SJSA1 (cell line): ENCODE data around the gene TGFBI. TPM values are rescaled to one million over a fixed set of nuclear protein-coding genes. Genes with fewer than 3 reads are reported as not detected.

Source experiments
- DNase-seq, 2 experiments: peaks; one replicate each; pipeline ENCODE4 v3.0.0-alpha.2; 2015 to 2020; ENCODE audit warnings: low spot score in 2 of 2, low read depth in 1 of 2
- H3K27ac ChIP-seq: fragments of 250-450 bp; sonication (Bioruptor Pico); 2 replicates; pipeline ENCODE4 v1.5.1; 2020; ENCODE audit warnings: mild to moderate bottlenecking, moderate library complexity
- H3K27me3 ChIP-seq: fragments of 250-450 bp; sonication (Bioruptor Pico); replicated peaks from 2 replicates; pipeline ENCODE4 v1.5.1; 2020; ENCODE audit warnings: mild to moderate bottlenecking, moderate library complexity
- H3K36me3 ChIP-seq: fragments of 250-450 bp; sonication (Bioruptor Pico); 2 replicates; pipeline ENCODE4 v1.5.1; 2020; ENCODE audit warnings: mild to moderate bottlenecking
- H3K4me1 ChIP-seq: fragments of 250-450 bp; sonication (Bioruptor Pico); replicated peaks from 2 replicates; pipeline ENCODE4 v1.6.1; 2021; ENCODE audit warnings: mild to moderate bottlenecking
- H3K4me3 ChIP-seq: fragments of 250-450 bp; sonication (Bioruptor Pico); 2 replicates; pipeline ENCODE4 v1.5.1; 2020; ENCODE audit warnings: mild to moderate bottlenecking
- H3K9me3 ChIP-seq: fragments of 250-450 bp; sonication (Bioruptor Pico); replicated peaks from 2 replicates; pipeline ENCODE4 v1.5.1; 2020; ENCODE audit warnings: mild to moderate bottlenecking
- total RNA-seq: library from RNA; depleted of rRNA; stranded (reverse); fragments of >200 nt; shearing (Covaris generic); gene quantifications from 2 replicates; pipeline ENCODE4 v1.2.3, GENCODE V29; 2014

The TGFBI gene
- total RNA-seq, 1 experiment from 2014 or later, result 172 TPM

GRCh38 chr5:135995976-135996375, 32.8 kb upstream of the TGFBI start:
- no peaks in the 10 kb centered on the region for H3K36me3 ChIP-seq
- peak overlapping the region; percentile 10; the same call in 1 of the 2 replicates for H3K27ac ChIP-seq
- no peaks in the 10 kb centered on the region for H3K27me3 ChIP-seq
- peak in 1 of 2 experiments; percentile 37 for DNase-seq
- H3K4me3 ChIP-seq, result no peak overlapping the region
- H3K4me1 ChIP-seq, result peaks cover 79% of the 10 kb centered on the region
- H3K9me3 ChIP-seq, result no peaks in the 10 kb centered on the region

- no peak overlapping the region for H3K4me3 ChIP-seq
- peak overlapping the region; percentile 10 for H3K27ac ChIP-seq
- peaks cover 85% of the 10 kb centered on the region for H3K4me1 ChIP-seq
- H3K9me3 ChIP-seq, result no peaks in the 10 kb centered on the region
- no peaks in the 10 kb centered on the region for H3K36me3 ChIP-seq
- no peaks in the 10 kb centered on the region for H3K27me3 ChIP-seq
- DNase-seq, result peak; percentile 42 to 58
Measured at GRCh38 chr5:135996611-135997010, 32.2 kb upstream of the TGFBI start.

GRCh38 chr5:135997673-135998335, 31.0 kb upstream of the TGFBI start:
- Histone ChIP-seq H3K27ac (no peak overlapping the region), H3K4me3 (no peak overlapping the region), H3K9me3 (no peaks in the 10 kb centered on the region), H3K36me3 (no peaks in the 10 kb centered on the region), H3K27me3 (no peaks in the 10 kb centered on the region), H3K4me1 (peaks cover 85% of the 10 kb centered on the region)
- peak in 1 of 2 experiments; percentile 41 for DNase-seq

- Histone ChIP-seq H3K27ac (peak overlapping the region; percentile 45), H3K36me3 (no peaks in the 10 kb centered on the region), H3K4me3 (no peak overlapping the region), H3K4me1 (peaks cover 74% of the 10 kb centered on the region), H3K9me3 (no peaks in the 10 kb centered on the region), H3K27me3 (no peaks in the 10 kb centered on the region)
- DNase-seq, result peak in 1 of 2 experiments; percentile 26
Measured at GRCh38 chr5:135998889-135999288, 29.9 kb upstream of the TGFBI start.

- DNase-seq, result peak; percentile 86 to 89
- no peaks in the 10 kb centered on the region for H3K27me3 ChIP-seq
- peaks cover 72% of the 10 kb centered on the region for H3K4me1 ChIP-seq
- H3K9me3 ChIP-seq, result no peaks in the 10 kb centered on the region
- H3K27ac ChIP-seq, result peak overlapping the region; percentile 45
- H3K36me3 ChIP-seq, result no peaks in the 10 kb centered on the region
- no peak overlapping the region for H3K4me3 ChIP-seq
Measured at GRCh38 chr5:135999406-136000139, 29.2 kb upstream of the TGFBI start.

- Histone ChIP-seq H3K27ac (peak overlapping the region; percentile 45), H3K36me3 (no peaks in the 10 kb centered on the region), H3K4me1 (peaks cover 72% of the 10 kb centered on the region)
Measured at GRCh38 chr5:136000147-136000546, 28.6 kb upstream of the TGFBI start.

GRCh38 chr5:136000932-136001331, 27.9 kb upstream of the TGFBI start:
- H3K36me3 ChIP-seq, result no peaks in the 10 kb centered on the region
- H3K4me3 ChIP-seq, result no peak overlapping the region
- peaks cover 72% of the 10 kb centered on the region for H3K4me1 ChIP-seq
- H3K27ac ChIP-seq, result peak overlapping the region; percentile 51
- no peaks in the 10 kb centered on the region for H3K27me3 ChIP-seq
- no peaks in the 10 kb centered on the region for H3K9me3 ChIP-seq
- DNase-seq, result no peak

More at GRCh38 chr5:136000147-136000546, 28.6 kb upstream of the TGFBI start:
- Histone ChIP-seq H3K9me3 (no peaks in the 10 kb centered on the region), H3K27me3 (no peaks in the 10 kb centered on the region), H3K4me3 (no peak overlapping the region)
- no peak for DNase-seq

- H3K27ac ChIP-seq, result peak overlapping the region; percentile 51
- peaks cover 72% of the 10 kb centered on the region for H3K4me1 ChIP-seq
- no peaks in the 10 kb centered on the region for H3K9me3 ChIP-seq
- H3K4me3 ChIP-seq, result no peak overlapping the region
- peak; percentile 73 to 75 for DNase-seq
- H3K27me3 ChIP-seq, result no peaks in the 10 kb centered on the region
- no peaks in the 10 kb centered on the region for H3K36me3 ChIP-seq
Measured at GRCh38 chr5:136001466-136001981, 27.3 kb upstream of the TGFBI start.

GRCh38 chr5:136004436-136004835, 24.4 kb upstream of the TGFBI start:
- DNase-seq, result peak in 1 of 2 experiments; percentile 34
- peaks cover 71% of the 10 kb centered on the region for H3K4me1 ChIP-seq
- no peaks in the 10 kb centered on the region for H3K9me3 ChIP-seq
- no peak overlapping the region for H3K27ac ChIP-seq
- H3K4me3 ChIP-seq, result no peak overlapping the region
- H3K27me3 ChIP-seq, result no peaks in the 10 kb centered on the region
- no peaks in the 10 kb centered on the region for H3K36me3 ChIP-seq

GRCh38 chr5:136005476-136005875, 23.3 kb upstream of the TGFBI start:
- no peak overlapping the region for H3K4me3 ChIP-seq
- H3K36me3 ChIP-seq, result no peaks in the 10 kb centered on the region
- H3K27me3 ChIP-seq, result no peaks in the 10 kb centered on the region
- peak in 1 of 2 experiments; percentile 43 for DNase-seq
- peaks cover 61% of the 10 kb centered on the region for H3K4me1 ChIP-seq
- H3K9me3 ChIP-seq, result no peaks in the 10 kb centered on the region
- H3K27ac ChIP-seq, result peak overlapping the region; percentile 66

- Histone ChIP-seq H3K4me3 (no peak overlapping the region), H3K27me3 (no peaks in the 10 kb centered on the region)
- DNase-seq, result peak; percentile 54
Measured at GRCh38 chr5:136006164-136006563, 22.6 kb upstream of the TGFBI start.

GRCh38 chr5:136006761-136007251, 22.0 kb upstream of the TGFBI start:
- no peaks in the 10 kb centered on the region for H3K27me3 ChIP-seq
- H3K9me3 ChIP-seq, result no peaks in the 10 kb centered on the region
- no peak overlapping the region for H3K4me3 ChIP-seq
- DNase-seq, result peak; percentile 80 to 84
- peaks cover 57% of the 10 kb centered on the region for H3K4me1 ChIP-seq
- H3K27ac ChIP-seq, result peak overlapping the region; percentile 66
- H3K36me3 ChIP-seq, result no peaks in the 10 kb centered on the region

More at GRCh38 chr5:136006164-136006563, 22.6 kb upstream of the TGFBI start:
- H3K9me3 ChIP-seq, result no peaks in the 10 kb centered on the region
- no peaks in the 10 kb centered on the region for H3K36me3 ChIP-seq
- H3K27ac ChIP-seq, result peak overlapping the region; percentile 66
- H3K4me1 ChIP-seq, result peaks cover 57% of the 10 kb centered on the region

GRCh38 chr5:136007271-136007670, 21.5 kb upstream of the TGFBI start:
- H3K9me3 ChIP-seq, result no peaks in the 10 kb centered on the region
- H3K4me3 ChIP-seq, result no peak overlapping the region
- H3K36me3 ChIP-seq, result no peaks in the 10 kb centered on the region
- H3K27ac ChIP-seq, result peak overlapping the region; percentile 66
- DNase-seq, result no peak
- H3K27me3 ChIP-seq, result no peaks in the 10 kb centered on the region
- peaks cover 57% of the 10 kb centered on the region for H3K4me1 ChIP-seq
